Sciatic nerve (tissue), 2 donors: ENCODE data around the gene GMCL1. TPM values are rescaled to one million over a fixed set of nuclear protein-coding genes. Genes with fewer than 3 reads are reported as not detected.
"Not testable (repeated sequence)": the region's sequence is repeated elsewhere in the genome, so short reads cannot be mapped to it uniquely, and the experiment has no call there.

Experiments used
- ATAC-seq: fragments of 200-7000 bp; cut with Tn5 transposase; one replicate; pipeline ENCODE4 v1.9.1; 2020; ENCODE audit warnings: mild to moderate bottlenecking, moderate library complexity
- DNase-seq: peaks from one replicate; pipeline ENCODE4 v3.0.0-alpha.2; 2020; ENCODE audit warnings: low spot score
- intact Hi-C: fragments of 100-400 bp; cut with DNase I; formaldehyde crosslinking; loops from one replicate; pipeline ENCODE4 v1.14.2; 2022
- total RNA-seq: library from RNA; stranded (reverse); fragmentation: NEBNext Ultra II Directional; extraction: Animal tissue kit (Norgen Biotek cat#: 25700); gene quantifications from one replicate; pipeline ENCODE4 v1.2.1, GENCODE V29; 2021
- donor health status: DM: no; HTN: no; CAD: no.
- donor health status: DM: no; HTN: no; CAD: no.

GMCL1 gene
- total RNA-seq, 1 donor from 2014 or later: 24.4 TPM

GRCh38 chr2:69804416-69804815 lies 25.0 kb upstream of the GMCL1 start:
- no peak for ATAC-seq
- DNase-seq: no peak
- intact Hi-C loops: no loop called here

GRCh38 chr2:69805887-69806286 lies 23.6 kb upstream of the GMCL1 start:
- intact Hi-C loops: no loop called here
- no peak for ATAC-seq
- DNase-seq: no peak

GRCh38 chr2:69807821-69808540 lies 21.5 kb upstream of the GMCL1 start:
- ATAC-seq (no peak), DNase-seq (no peak)
- intact Hi-C loops: no loop called here

- ATAC-seq (no peak), DNase-seq (no peak)
- intact Hi-C loops: no loop called here
These were observed 18.9 kb upstream of the GMCL1 start for GRCh38 chr2:69810550-69810949.

GRCh38 chr2:69811018-69811417 lies 18.4 kb upstream of the GMCL1 start:
- intact Hi-C loops: no loop called here

GRCh38 chr2:69811591-69811990 lies 17.9 kb upstream of the GMCL1 start:
- no peak for ATAC-seq
- no peak for DNase-seq
- intact Hi-C loops: no loop called here

More at GRCh38 chr2:69811018-69811417, 18.4 kb upstream of the GMCL1 start:
- DNase-seq: no peak
- ATAC-seq: no peak

- DNase-seq (no peak), ATAC-seq (no peak)
- intact Hi-C loops: loop anchor here (5.0 kb wide), 1 partner anchor 93 kb away; no protein-coding TSS in a partner anchor
These were observed 13.7 kb upstream of the GMCL1 start for GRCh38 chr2:69815717-69816116.

- intact Hi-C loops: loop anchor here (5.0 kb wide), 1 partner anchor 95 kb away; no protein-coding TSS in a partner anchor
- ATAC-seq (peak; percentile 79), DNase-seq (peak; percentile 83)
These were observed 12.4 kb upstream of the GMCL1 start for GRCh38 chr2:69816923-69817542.

GRCh38 chr2:69817729-69818501 lies 11.5 kb upstream of the GMCL1 start:
- DNase-seq (no peak), ATAC-seq (no peak)
- intact Hi-C loops: loop anchor here (5.0 kb wide), 1 partner anchor 96 kb away; no protein-coding TSS in a partner anchor

GRCh38 chr2:69827796-69828540 lies 1.5 kb upstream of the GMCL1 start:
- intact Hi-C loops: no loop called here
- DNase-seq (no peak), ATAC-seq (no peak)

- ATAC-seq: no peak
- intact Hi-C loops: no loop called here
- DNase-seq: no peak
These were observed 563 bp upstream of the GMCL1 start for GRCh38 chr2:69828938-69829255.

- DNase-seq: no peak
- peak; percentile 17 for ATAC-seq
- intact Hi-C loops: no loop called here
These were observed 815 bp downstream of the GMCL1 start for GRCh38 chr2:69830045-69830905.

- DNase-seq, intact Hi-C loops, ATAC-seq: not testable (repeated sequence)
These were observed 1.4 kb downstream of the GMCL1 start for GRCh38 chr2:69830906-69831241.

- no peak for ATAC-seq
- intact Hi-C loops: no loop called here
These were observed 2.0 kb downstream of the GMCL1 start for GRCh38 chr2:69831354-69831905.

GRCh38 chr2:69833752-69834151 lies 4.3 kb downstream of the GMCL1 start:
- intact Hi-C loops: no loop called here
- ATAC-seq: no peak
- no peak for DNase-seq

More at GRCh38 chr2:69831354-69831905, 2.0 kb downstream of the GMCL1 start:
- no peak for DNase-seq

GRCh38 chr2:69835666-69836065 lies 6.2 kb downstream of the GMCL1 start:
- DNase-seq: no peak
- ATAC-seq: no peak
- intact Hi-C loops: no loop called here

GRCh38 chr2:69836316-69836715 lies 6.9 kb downstream of the GMCL1 start:
- DNase-seq (no peak), ATAC-seq (no peak)
- intact Hi-C loops: no loop called here

- ATAC-seq (no peak), DNase-seq (no peak)
- intact Hi-C loops: no loop called here
These were observed 8.1 kb downstream of the GMCL1 start for GRCh38 chr2:69837533-69837932.
